ENCODE measurements around the gene OLFM2. TPM values are rescaled to one million over a fixed set of nuclear protein-coding genes. Genes with fewer than 3 reads are reported as not detected.
"Not testable (repeated sequence)": the region's sequence is repeated elsewhere in the genome, so short reads cannot be mapped to it uniquely, and the experiment has no call there.

OLFM2 gene
- total RNA-seq, 4 donors from 2014 or later, result 51.5 to 114 (median 101) TPM

DNA sequence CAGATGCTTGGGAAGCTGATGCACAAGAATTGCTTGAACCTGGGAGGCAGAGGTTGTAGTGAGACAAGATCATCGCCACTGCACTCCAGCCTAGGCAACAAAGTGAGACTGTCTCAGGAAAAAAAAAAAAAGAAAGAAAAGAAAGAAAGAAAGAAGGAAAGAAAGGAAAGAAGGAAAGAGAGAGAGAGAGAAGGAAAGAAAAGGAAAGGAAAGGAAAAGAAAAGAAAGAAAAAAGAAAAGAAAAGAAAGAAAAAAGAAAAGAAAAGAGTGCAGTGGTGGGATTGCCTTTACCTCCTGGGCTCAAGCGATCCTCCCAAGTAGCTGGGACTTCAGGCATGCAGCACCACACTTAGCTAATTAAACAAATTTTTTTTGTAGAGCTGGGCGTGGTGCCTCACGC, 12.9 kb downstream of the OLFM2 start:
- 87% methylated on average over 4 of the region's 4 CpGs for WGBS
- H3K4me1 ChIP-seq, result no peaks in the 10 kb centered on the region
- H3K4me3 ChIP-seq, result no peak overlapping the region
- no peaks in the 10 kb centered on the region for H3K36me3 ChIP-seq
- TF ChIP-seq EP300 (IDR thresholded peaks at IDR 0.05) (no peak), POLR2A (IDR thresholded peaks at IDR 0.05) (no peak), POLR2AphosphoS5 (IDR thresholded peaks at IDR 0.05) (no peak)
- TF ChIP-seq, protein P1, sequence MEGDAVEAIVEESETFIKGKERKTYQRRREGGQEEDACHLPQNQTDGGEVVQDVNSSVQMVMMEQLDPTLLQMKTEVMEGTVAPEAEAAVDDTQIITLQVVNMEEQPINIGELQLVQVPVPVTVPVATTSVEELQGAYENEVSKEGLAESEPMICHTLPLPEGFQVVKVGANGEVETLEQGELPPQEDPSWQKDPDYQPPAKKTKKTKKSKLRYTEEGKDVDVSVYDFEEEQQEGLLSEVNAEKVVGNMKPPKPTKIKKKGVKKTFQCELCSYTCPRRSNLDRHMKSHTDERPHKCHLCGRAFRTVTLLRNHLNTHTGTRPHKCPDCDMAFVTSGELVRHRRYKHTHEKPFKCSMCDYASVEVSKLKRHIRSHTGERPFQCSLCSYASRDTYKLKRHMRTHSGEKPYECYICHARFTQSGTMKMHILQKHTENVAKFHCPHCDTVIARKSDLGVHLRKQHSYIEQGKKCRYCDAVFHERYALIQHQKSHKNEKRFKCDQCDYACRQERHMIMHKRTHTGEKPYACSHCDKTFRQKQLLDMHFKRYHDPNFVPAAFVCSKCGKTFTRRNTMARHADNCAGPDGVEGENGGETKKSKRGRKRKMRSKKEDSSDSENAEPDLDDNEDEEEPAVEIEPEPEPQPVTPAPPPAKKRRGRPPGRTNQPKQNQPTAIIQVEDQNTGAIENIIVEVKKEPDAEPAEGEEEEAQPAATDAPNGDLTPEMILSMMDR (IDR thresholded peaks at IDR 0.05), result no peak
- H3K27me3 ChIP-seq, result no peaks in the 10 kb centered on the region
- H3K27ac ChIP-seq, result no peak overlapping the region
- DNase-seq (ENCODE audit: low spot score in 2 of 2), result no peak
- no peaks in the 10 kb centered on the region for H3K9me3 ChIP-seq

DNA sequence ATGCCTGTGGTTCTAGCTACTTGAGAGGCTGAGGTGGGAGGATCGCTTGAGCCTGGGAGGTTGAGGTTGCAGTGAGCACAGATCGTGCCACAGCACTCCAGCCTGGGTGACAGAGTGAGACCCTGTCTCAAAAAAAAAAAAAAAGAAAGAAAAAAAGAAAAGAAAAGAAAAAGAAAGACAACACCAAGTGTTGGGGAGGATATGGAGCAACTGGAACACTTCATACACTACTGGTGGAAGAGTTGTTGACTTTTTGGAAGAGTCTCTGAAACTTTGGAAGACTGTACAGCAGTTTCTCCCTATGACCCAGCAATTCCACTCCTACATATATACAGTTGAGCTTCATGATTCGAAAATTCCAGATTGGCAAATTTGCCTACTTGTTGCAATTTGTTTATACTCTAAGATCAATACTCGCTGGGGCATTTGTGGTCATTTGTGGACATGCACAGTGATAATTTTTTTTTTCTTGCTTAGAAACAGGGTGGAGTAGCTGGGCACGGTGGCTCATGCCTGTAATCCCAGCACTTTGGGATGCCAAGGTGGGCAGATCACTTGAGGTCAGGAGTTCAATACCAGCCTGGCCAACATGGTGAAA, 13.4 kb downstream of the OLFM2 start:
- H3K27me3 ChIP-seq; H3K4me1 ChIP-seq; H3K36me3 ChIP-seq; DNase-seq (ENCODE audit: low spot score in 2 of 2); H3K27ac ChIP-seq; H3K4me3 ChIP-seq; H3K9me3 ChIP-seq: not testable (repeated sequence)
- 85% methylated on average over 5 of the region's 5 CpGs for WGBS

DNA sequence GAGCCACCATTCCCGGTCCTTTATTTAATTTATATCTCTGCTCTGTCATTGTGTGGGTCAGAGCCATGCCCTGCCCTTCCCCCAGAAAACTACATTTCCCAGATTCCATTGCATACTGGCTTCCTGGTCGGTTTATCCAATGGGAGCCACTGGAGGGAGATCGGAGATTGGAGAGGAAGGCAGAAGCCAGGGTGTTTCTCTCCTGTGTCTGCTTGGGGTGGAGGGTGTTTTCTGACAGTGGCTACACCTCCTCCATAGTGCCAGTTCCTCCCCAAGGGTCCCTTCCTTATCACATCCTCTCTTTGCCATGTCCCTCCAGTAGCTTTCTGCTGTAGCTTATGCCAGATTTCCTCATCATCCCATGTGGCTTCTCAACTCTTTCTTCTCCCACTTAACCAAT, 19.0 kb downstream of the OLFM2 start:
- 9% methylated on average over 3 of the region's 3 CpGs for WGBS
- Histone ChIP-seq H3K4me3 (no peak overlapping the region), H3K27ac (no peak overlapping the region), H3K36me3 (no peaks in the 10 kb centered on the region), H3K9me3 (no peaks in the 10 kb centered on the region), H3K4me1 (peaks cover 29% of the 10 kb centered on the region), H3K27me3 (peaks cover 16% of the 10 kb centered on the region)
- DNase-seq (ENCODE audit: low spot score in 2 of 2), result no peak
- no peak for TF ChIP-seq POLR2AphosphoS5 (IDR thresholded peaks at IDR 0.05)
- TF ChIP-seq POLR2A (IDR thresholded peaks at IDR 0.05), result no peak
- TF ChIP-seq, protein P1 (IDR thresholded peaks at IDR 0.05), result no peak
- TF ChIP-seq EP300 (IDR thresholded peaks at IDR 0.05), result no peak

DNA sequence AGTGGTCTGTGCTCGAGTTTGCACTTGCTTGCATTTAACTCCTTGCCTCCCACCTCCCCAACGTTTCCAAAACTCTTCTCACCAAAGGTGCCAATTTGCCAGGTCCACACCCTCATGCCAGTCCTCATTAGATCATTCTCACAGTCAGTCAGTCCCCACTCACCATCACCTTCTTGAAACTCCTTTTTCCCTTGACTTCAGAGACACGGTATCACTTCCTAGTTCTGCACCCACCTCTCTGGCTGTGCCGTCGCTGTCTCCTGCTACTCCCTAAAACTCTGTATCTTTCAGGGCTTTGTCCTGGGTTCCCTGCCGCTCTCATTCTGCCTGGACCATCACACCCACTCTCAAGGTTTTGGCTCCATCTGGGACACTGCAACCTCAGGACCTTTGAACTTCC, 19.6 kb downstream of the OLFM2 start:
- peaks cover 33% of the 10 kb centered on the region for H3K4me1 ChIP-seq
- 43% methylated on average over 6 of the region's 6 CpGs for WGBS
- H3K27ac ChIP-seq, result no peak overlapping the region
- no peaks in the 10 kb centered on the region for H3K9me3 ChIP-seq
- no peaks in the 10 kb centered on the region for H3K36me3 ChIP-seq
- H3K27me3 ChIP-seq, result peaks cover 16% of the 10 kb centered on the region
- DNase-seq (ENCODE audit: low spot score in 2 of 2), result no peak
- no peak for TF ChIP-seq EP300 (IDR thresholded peaks at IDR 0.05)
- no peak for TF ChIP-seq POLR2A (IDR thresholded peaks at IDR 0.05)
- TF ChIP-seq, protein P1 (IDR thresholded peaks at IDR 0.05), result no peak
- TF ChIP-seq POLR2AphosphoS5 (IDR thresholded peaks at IDR 0.05), result no peak
- H3K4me3 ChIP-seq, result no peak overlapping the region

DNA sequence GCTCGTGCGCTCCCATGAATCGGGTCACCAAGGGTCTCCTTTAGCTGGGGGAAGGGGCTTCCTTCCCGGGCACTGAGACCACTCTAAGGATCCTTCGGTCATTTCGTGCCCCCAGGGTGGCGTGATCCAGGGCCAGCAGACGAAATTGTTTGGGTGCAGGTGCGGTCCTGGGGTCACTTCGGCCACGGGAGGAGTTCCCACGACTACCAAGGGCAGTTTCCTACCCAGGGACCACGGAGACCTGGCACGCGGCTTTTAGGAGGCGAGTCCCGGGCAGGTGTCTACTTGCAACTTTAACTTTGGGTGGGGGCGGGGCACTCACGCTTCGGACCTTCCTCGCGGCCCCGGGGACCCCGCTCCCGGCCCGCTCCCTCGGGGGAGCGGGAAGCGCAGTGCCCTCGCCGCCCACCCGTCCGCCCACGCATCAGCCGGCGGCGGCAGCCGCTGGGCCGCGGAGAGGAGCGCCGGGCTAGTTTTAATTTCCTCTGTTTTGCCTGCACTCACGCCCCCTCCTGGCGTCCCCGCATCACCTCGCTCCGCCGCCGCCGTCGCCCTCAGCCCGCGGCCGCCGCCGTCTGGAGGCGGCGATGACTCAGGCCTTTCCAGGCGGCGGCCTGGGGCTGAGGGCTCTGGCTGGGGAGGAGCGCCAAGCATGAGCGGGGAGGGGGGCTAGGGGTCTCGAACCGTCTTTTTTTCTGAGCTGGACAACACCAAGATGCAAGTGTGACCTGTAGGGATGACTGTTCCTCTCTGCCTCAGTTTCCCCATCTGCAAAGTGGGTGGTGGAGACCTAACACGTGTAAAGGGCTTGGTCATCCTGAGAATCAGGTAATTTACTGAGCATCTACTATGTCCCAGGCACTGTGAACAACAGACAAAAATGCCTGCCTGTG, 21.8 kb downstream of the OLFM2 start:
- Histone ChIP-seq H3K4me3 (peak overlapping the region; percentile 63), H3K27ac (peak overlapping the region; percentile 48), H3K27me3 (peaks cover 16% of the 10 kb centered on the region), H3K36me3 (no peaks in the 10 kb centered on the region), H3K9me3 (no peaks in the 10 kb centered on the region), H3K4me1 (peaks cover 33% of the 10 kb centered on the region)
- 5% methylated on average over 2 of the region's 65 CpGs for WGBS
- TF ChIP-seq, protein P1 (IDR thresholded peaks at IDR 0.05), result peak; percentile 15 to 78
- no peak for TF ChIP-seq EP300 (IDR thresholded peaks at IDR 0.05)
- peak in 1 of 2 donors; percentile 75 for DNase-seq (ENCODE audit: low spot score in 2 of 2)

Data from suprapubic skin (tissue), 4 donors.